Endometrium (tissue), 2 donors: ENCODE data around the gene METTL2A.
A peak's percentile ranks its signal among the peaks of the same experiment; 100 is the strongest.
"Not testable (repeated sequence)": the region's sequence is repeated elsewhere in the genome, so short reads cannot be mapped to it uniquely, and the experiment has no call there.

Experiments used
- FAIRE-seq: peaks from 2 replicates; lab custom pipeline; 2012; peaks lifted over from hg19 to GRCh38; lab: Jason Lieb, UNC
- donor health status: control.
- donor health status: control.

METTL2A gene

GRCh38 chr17:62471380-62471880 lies 47.7 kb downstream of the METTL2A start:
- not testable (repeated sequence) for FAIRE-seq

- not testable (repeated sequence) for FAIRE-seq
Observed at GRCh38 chr17:62473030-62473982, 49.6 kb downstream of the METTL2A start.

GRCh38 chr17:62477111-62477510 lies 53.4 kb downstream of the METTL2A start:
- FAIRE-seq, result not testable (repeated sequence)

GRCh38 chr17:62477718-62478408 lies 54.2 kb downstream of the METTL2A start:
- not testable (repeated sequence) for FAIRE-seq

- FAIRE-seq, result no peak
Observed at GRCh38 chr17:62478424-62478879, 54.8 kb downstream of the METTL2A start, which contains the start of gene TLK2. Gene TLK2, plus strand, starts transcription at chr17:62478825. Its CDS starts 2,301 bp downstream, at chr17:62481126.

- not testable (repeated sequence) for FAIRE-seq
Observed at GRCh38 chr17:62478880-62479638, 55.4 kb downstream of the METTL2A start.

GRCh38 chr17:62479639-62480258 lies 56.1 kb downstream of the METTL2A start:
- FAIRE-seq, result peak; percentile 12

- FAIRE-seq, result not testable (repeated sequence)
Observed at GRCh38 chr17:62482553-62482952, 58.9 kb downstream of the METTL2A start.

- not testable (repeated sequence) for FAIRE-seq
Observed at GRCh38 chr17:62490990-62491389, 67.3 kb downstream of the METTL2A start.

- not testable (repeated sequence) for FAIRE-seq
Observed at GRCh38 chr17:62493049-62493655, 69.5 kb downstream of the METTL2A start.

- FAIRE-seq, result not testable (repeated sequence)
Observed at GRCh38 chr17:62494073-62494472, 70.4 kb downstream of the METTL2A start.

- not testable (repeated sequence) for FAIRE-seq
Observed at GRCh38 chr17:62496344-62496743, 72.6 kb downstream of the METTL2A start.

GRCh38 chr17:62498796-62499195 lies 75.1 kb downstream of the METTL2A start:
- FAIRE-seq, result not testable (repeated sequence)
